ENCODE measurements around the gene ASL.
"Not testable (repeated sequence)": the region's sequence is repeated elsewhere in the genome, so short reads cannot be mapped to it uniquely, and the experiment has no call there.

ASL gene

GRCh38 chr7:66118603-66119002 lies 43.0 kb downstream of the ASL start:
- TF ChIP-seq NFRKB (IDR thresholded peaks at IDR 0.05) (no peak), FOXK2 (IDR thresholded peaks at IDR 0.05) (no peak), ARNT (IDR thresholded peaks at IDR 0.05) (no peak), SP1 (IDR thresholded peaks at IDR 0.05) (no peak), SUZ12 (IDR thresholded peaks at IDR 0.05) (no peak), L3MBTL2 (conservative IDR thresholded peaks at IDR 0.05) (no peak), CTBP1 (IDR thresholded peaks at IDR 0.05; ENCODE audit: borderline replicate concordance) (no peak), BHLHE40 (IDR thresholded peaks at IDR 0.05; ENCODE audit: borderline replicate concordance) (no peak), ZNF384 (IDR thresholded peaks at IDR 0.05) (no peak), HDGF (IDR thresholded peaks at IDR 0.05; ENCODE audit: borderline replicate concordance) (no peak), TARDBP (IDR thresholded peaks at IDR 0.05) (no peak), FOXM1 (IDR thresholded peaks at IDR 0.05; ENCODE audit: borderline replicate concordance) (no peak), FOXA1 (IDR thresholded peaks at IDR 0.05) (no peak), LEF1 (IDR thresholded peaks at IDR 0.05; ENCODE audit: borderline replicate concordance) (no peak), ELF4 (IDR thresholded peaks at IDR 0.05) (no peak)
- TF ChIP-seq, protein P1, sequence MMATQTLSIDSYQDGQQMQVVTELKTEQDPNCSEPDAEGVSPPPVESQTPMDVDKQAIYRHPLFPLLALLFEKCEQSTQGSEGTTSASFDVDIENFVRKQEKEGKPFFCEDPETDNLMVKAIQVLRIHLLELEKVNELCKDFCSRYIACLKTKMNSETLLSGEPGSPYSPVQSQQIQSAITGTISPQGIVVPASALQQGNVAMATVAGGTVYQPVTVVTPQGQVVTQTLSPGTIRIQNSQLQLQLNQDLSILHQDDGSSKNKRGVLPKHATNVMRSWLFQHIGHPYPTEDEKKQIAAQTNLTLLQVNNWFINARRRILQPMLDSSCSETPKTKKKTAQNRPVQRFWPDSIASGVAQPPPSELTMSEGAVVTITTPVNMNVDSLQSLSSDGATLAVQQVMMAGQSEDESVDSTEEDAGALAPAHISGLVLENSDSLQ (IDR thresholded peaks at IDR 0.05) = no peak
- no peak for DNase-seq (ENCODE audit: extremely low spot score)
- POLR2A ChIA-PET = no interaction called here
- CTCF ChIA-PET = no interaction called here

DNA sequence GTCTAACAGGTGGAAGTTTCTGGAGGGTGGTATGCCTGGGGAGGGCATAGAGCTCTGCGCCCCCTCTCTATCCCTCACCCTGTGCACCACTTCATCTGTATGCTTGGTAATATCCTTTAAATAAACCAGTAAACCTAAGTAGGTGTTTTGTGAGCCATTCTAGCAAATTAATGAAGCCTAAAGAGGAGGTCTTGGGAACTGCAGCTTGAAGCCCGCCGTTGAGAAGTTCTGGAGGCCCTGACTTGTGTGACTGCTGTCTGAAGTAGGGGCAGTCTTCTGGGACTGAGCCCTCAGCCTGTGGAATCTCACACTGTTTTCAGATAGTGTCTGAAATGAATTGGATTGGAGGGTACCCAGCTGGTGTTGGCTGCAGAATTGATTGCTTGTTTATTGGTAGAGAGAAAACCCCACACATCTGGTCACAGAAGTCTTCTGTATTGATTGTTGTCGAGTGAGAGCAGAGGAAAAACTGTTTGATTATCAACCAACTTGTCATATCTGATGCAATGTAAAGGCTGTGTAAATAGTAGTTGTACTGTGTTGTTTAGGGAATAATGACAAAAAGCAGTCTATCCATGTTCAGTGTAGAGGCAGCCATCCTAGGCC lies 43.7 kb downstream of the ASL start:
- TF ChIP-seq CTBP1 (IDR thresholded peaks at IDR 0.05; ENCODE audit: borderline replicate concordance) = no peak
- no peak for TF ChIP-seq FOXK2 (IDR thresholded peaks at IDR 0.05)
- TF ChIP-seq ELF4 (IDR thresholded peaks at IDR 0.05) = no peak
- no peak for TF ChIP-seq LEF1 (IDR thresholded peaks at IDR 0.05; ENCODE audit: borderline replicate concordance)
- TF ChIP-seq NFRKB (IDR thresholded peaks at IDR 0.05) = no peak
- TF ChIP-seq BHLHE40 (IDR thresholded peaks at IDR 0.05; ENCODE audit: borderline replicate concordance) = no peak
- TF ChIP-seq SP1 (IDR thresholded peaks at IDR 0.05) = no peak
- TF ChIP-seq, protein P1 (IDR thresholded peaks at IDR 0.05) = no peak
- no peak for TF ChIP-seq FOXA1 (IDR thresholded peaks at IDR 0.05)
- no peak for TF ChIP-seq ZNF384 (IDR thresholded peaks at IDR 0.05)
- TF ChIP-seq SUZ12 (IDR thresholded peaks at IDR 0.05) = no peak
- TF ChIP-seq ARNT (IDR thresholded peaks at IDR 0.05) = no peak
- TF ChIP-seq TARDBP (IDR thresholded peaks at IDR 0.05) = no peak
- no peak for TF ChIP-seq FOXM1 (IDR thresholded peaks at IDR 0.05; ENCODE audit: borderline replicate concordance)
- TF ChIP-seq L3MBTL2 (conservative IDR thresholded peaks at IDR 0.05) = no peak
- TF ChIP-seq HDGF (IDR thresholded peaks at IDR 0.05; ENCODE audit: borderline replicate concordance) = no peak
- DNase-seq (ENCODE audit: extremely low spot score) = no peak
- ChIA-PET POLR2A (no interaction called here), CTCF (no interaction called here)

DNA sequence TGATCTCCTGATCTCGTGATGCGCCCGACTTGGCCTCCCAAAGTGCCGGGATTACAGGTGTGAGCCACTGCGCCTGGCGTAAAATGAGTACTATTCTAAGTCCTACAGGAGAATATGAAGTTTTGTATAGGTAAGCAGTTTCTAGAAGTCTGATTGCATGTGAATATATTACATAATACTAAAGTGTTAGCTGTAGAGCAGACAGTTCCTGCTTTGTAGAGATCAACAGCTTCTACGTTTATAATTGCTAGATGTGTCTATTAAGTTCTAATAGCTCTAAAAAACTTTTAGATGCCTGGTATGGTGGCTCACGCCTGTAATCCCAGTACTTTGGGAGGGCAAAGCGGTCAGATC lies 47.5 kb downstream of the ASL start:
- ChIA-PET CTCF (no interaction called here), POLR2A (interaction anchor here (3.1 kb wide), 1 partner anchor 9 kb away, joined by 21 read pairs; the partner anchor contains the start of gene CRCP)

DNA sequence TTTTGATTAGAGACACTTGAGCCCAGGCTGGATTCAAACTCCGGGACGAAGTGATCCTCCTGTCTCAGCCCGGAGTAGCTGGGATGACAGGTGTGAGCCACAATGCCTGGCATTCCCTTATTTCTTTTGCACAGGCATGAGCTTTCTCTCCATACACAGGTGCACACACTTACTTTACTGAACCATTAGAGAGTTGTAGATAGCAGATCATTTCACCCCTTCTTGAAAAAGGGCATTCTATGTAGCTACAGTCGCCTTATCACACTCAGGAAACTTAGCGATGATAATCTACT lies 48.9 kb downstream of the ASL start:
- CTCF ChIA-PET; DNase-seq (ENCODE audit: extremely low spot score): not testable (repeated sequence)
- POLR2A ChIA-PET = interaction anchor here (3.1 kb wide), 1 partner anchor 10 kb away, joined by 21 read pairs; the partner anchor contains the start of gene CRCP

More for the DNA sequence above, 47.5 kb downstream of the ASL start:
- DNase-seq (ENCODE audit: extremely low spot score) = no peak
- TF ChIP-seq TARDBP (IDR thresholded peaks at IDR 0.05) (no peak), ZNF384 (IDR thresholded peaks at IDR 0.05) (no peak), BHLHE40 (IDR thresholded peaks at IDR 0.05; ENCODE audit: borderline replicate concordance) (no peak), NFRKB (IDR thresholded peaks at IDR 0.05) (no peak), ARNT (IDR thresholded peaks at IDR 0.05) (no peak), L3MBTL2 (conservative IDR thresholded peaks at IDR 0.05) (no peak), SP1 (IDR thresholded peaks at IDR 0.05) (no peak), HDGF (IDR thresholded peaks at IDR 0.05; ENCODE audit: borderline replicate concordance) (no peak), FOXA1 (IDR thresholded peaks at IDR 0.05) (no peak), SUZ12 (IDR thresholded peaks at IDR 0.05) (no peak), ELF4 (IDR thresholded peaks at IDR 0.05) (no peak), FOXM1 (IDR thresholded peaks at IDR 0.05; ENCODE audit: borderline replicate concordance) (no peak), FOXK2 (IDR thresholded peaks at IDR 0.05) (no peak), CTBP1 (IDR thresholded peaks at IDR 0.05; ENCODE audit: borderline replicate concordance) (no peak), LEF1 (IDR thresholded peaks at IDR 0.05; ENCODE audit: borderline replicate concordance) (no peak)
- TF ChIP-seq, protein P1 (IDR thresholded peaks at IDR 0.05) = no peak

GRCh38 chr7:66125052-66125694 lies 49.6 kb downstream of the ASL start:
- TF ChIP-seq FOXK2 (IDR thresholded peaks at IDR 0.05) = no peak
- TF ChIP-seq, protein P1 (IDR thresholded peaks at IDR 0.05) = peak; percentile 29; the same call in 1 of the 2 replicates
- TF ChIP-seq SP1 (IDR thresholded peaks at IDR 0.05) = no peak
- POLR2A ChIA-PET = interaction anchor here (3.1 kb wide), 1 partner anchor 11 kb away, joined by 21 read pairs; the partner anchor contains the start of gene CRCP
- CTCF ChIA-PET = no interaction called here
- no peak for DNase-seq (ENCODE audit: extremely low spot score)

GRCh38 chr7:66125781-66126352 lies 50.2 kb downstream of the ASL start:
- POLR2A ChIA-PET = interaction anchor here (3.1 kb wide), 1 partner anchor 11 kb away, joined by 21 read pairs; the partner anchor contains the start of gene CRCP
- CTCF ChIA-PET; DNase-seq (ENCODE audit: extremely low spot score): not testable (repeated sequence)

DNA sequence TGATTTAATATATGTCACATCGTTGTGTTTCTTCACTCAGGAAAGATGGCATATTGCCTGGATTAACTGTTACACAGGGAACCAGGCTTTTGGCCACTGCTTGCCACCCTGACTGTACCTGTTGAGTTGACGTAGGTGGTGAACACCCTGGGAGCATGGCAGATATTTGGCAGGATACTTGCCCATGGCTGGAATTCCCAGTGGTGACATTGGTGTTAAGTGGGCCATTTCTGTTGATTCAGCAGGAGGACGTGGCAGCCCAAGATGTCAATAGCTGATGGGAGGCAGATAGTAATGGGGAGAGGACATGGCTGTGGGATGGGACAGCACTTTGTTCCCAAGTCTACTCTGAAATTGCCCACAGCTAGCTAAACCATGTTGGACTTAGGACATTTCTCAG lies 51.6 kb downstream of the ASL start:
- CTCF ChIA-PET; DNase-seq (ENCODE audit: extremely low spot score): not testable (repeated sequence)
- POLR2A ChIA-PET = interaction anchor here (1.3 kb wide), 1 partner anchor 13 kb away, joined by 4 read pairs; the partner anchor contains the start of gene CRCP

All from HEK293T (cell line).